K562 (cell line): Measurements from ENCODE around the gene ITGAD. TPM values are rescaled to one million over a fixed set of nuclear protein-coding genes. Genes with fewer than 3 reads are reported as not detected.

ENCODE experiments used
- ADNP ChIP-seq: fragments of 200-800 bp; sonication (Bioruptor generic); IDR thresholded peaks from 2 replicates; pipeline ENCODE4 v1.6.1; 2016; ENCODE audit warnings: missing genetic modification characterization, missing compliant biosample characterization
- CHAMP1 ChIP-seq: fragments of 450-650 bp; IDR thresholded peaks from 2 replicates; pipeline ENCODE4 v1.6.1; 2016; ENCODE audit warnings: mild to moderate bottlenecking
- ETS1 ChIP-seq: conservative IDR thresholded peaks from 2 replicates; pipeline ENCODE4 v1.6.1; 2011; ENCODE audit warnings: low read depth, mild to moderate bottlenecking, low read length; ENCODE audit not compliant: control insufficient read depth
- NRF1 ChIP-seq, 2 experiments: fragments of 450-650 bp; IDR thresholded peaks in 1 of 2; conservative IDR thresholded peaks in 1 of 2; 2 replicates each; pipeline ENCODE4 v1.6.1; 2014; ENCODE audit warnings: mild to moderate bottlenecking in 2 of 2
- REST ChIP-seq, 2 experiments: fragments of 450-650 bp; formaldehyde crosslinking in 1 of 2; IDR thresholded peaks; 2 replicates each; pipeline versions ENCODE4 v1.4.0 to v1.6.1; 2014 to 2020; ENCODE audit warnings: mild to moderate bottlenecking in 2 of 2, borderline replicate concordance in 1 of 2, low read depth in 1 of 2
- polyA plus RNA-seq, 8 experiments: library from polyadenylated mRNA; depleted of rRNA in 4 of 8; stranded (reverse) in 5 of 8; unstranded in 3 of 8; fragments of >200 nt; fragmentation: Nextera tagmentation in 2 of 8; fragmentation: Illumina TruSeq in 1 of 8; extraction: Ambion mirVana in 2 of 8; extraction: Trizol in 1 of 8; gene quantifications; 2 replicates each; pipeline versions ENCODE4 v1.2.1 to v1.2.3, GENCODE V29; 2011 to 2014; ENCODE audit warnings: inconsistent platforms in 1 of 8, missing spikeins in 1 of 8
- total RNA-seq, 7 experiments: library from RNA; depleted of rRNA in 6 of 7; stranded (reverse); fragments of >200 nt in 6 of 7; fragmentation: Illumina TruSeq in 2 of 7; extraction: Trizol in 2 of 7; gene quantifications; 2 replicates each; pipeline versions ENCODE4 v1.2.1 to v1.2.3, GENCODE V29; 2011 to 2021; ENCODE audit warnings: low replicate concordance in 1 of 7
- TF ChIP-seq, protein P1 (sequence below): sonication (generic); formaldehyde crosslinking; IDR thresholded peaks from 2 replicates; pipeline ENCODE4 v1.8.0; 2022; ENCODE audit warnings: missing genetic modification reagents, mild to moderate bottlenecking, moderate library complexity, borderline replicate concordance
- TF ChIP-seq, protein P2 (sequence below): fragments of 150-350 bp; IDR thresholded peaks from 2 replicates; pipeline ENCODE4 v1.6.1; 2014; ENCODE audit warnings: low read depth, mild to moderate bottlenecking, low read length, borderline replicate concordance

ITGAD gene
- total and polyA plus RNA-seq, 9 of the 15 experiments (the other 6 are each of a cell fraction or from before 2014, with no cell fraction given) = not detected

DNA sequence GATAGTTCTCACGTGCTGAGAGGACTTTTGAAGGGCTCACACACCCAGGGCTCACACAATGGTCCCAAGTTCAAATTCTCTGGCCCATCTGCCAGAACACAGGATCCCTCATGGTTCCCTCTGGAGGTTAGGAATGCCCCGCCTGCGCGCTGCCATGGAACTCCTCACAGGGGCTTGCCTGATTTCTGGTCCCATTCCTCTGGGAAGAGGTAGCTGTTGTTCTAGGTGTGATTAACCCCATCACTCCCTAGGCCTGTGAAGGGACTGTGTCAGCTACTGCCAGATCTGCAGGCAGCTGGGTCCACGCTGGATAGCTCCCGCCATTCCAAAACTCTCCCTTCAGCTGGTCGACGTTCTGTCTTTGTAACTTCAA lies 63.8 kb downstream of the ITGAD start (continued):
- no peak for TF ChIP-seq CHAMP1
- TF ChIP-seq, protein P1, sequence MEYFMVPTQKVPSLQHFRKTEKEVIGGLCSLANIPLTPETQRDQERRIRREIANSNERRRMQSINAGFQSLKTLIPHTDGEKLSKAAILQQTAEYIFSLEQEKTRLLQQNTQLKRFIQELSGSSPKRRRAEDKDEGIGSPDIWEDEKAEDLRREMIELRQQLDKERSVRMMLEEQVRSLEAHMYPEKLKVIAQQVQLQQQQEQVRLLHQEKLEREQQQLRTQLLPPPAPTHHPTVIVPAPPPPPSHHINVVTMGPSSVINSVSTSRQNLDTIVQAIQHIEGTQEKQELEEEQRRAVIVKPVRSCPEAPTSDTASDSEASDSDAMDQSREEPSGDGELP (CRISPR knock-in tag) = peak; percentile 45; the same call in 1 of the 2 replicates
- TF ChIP-seq, protein P2, sequence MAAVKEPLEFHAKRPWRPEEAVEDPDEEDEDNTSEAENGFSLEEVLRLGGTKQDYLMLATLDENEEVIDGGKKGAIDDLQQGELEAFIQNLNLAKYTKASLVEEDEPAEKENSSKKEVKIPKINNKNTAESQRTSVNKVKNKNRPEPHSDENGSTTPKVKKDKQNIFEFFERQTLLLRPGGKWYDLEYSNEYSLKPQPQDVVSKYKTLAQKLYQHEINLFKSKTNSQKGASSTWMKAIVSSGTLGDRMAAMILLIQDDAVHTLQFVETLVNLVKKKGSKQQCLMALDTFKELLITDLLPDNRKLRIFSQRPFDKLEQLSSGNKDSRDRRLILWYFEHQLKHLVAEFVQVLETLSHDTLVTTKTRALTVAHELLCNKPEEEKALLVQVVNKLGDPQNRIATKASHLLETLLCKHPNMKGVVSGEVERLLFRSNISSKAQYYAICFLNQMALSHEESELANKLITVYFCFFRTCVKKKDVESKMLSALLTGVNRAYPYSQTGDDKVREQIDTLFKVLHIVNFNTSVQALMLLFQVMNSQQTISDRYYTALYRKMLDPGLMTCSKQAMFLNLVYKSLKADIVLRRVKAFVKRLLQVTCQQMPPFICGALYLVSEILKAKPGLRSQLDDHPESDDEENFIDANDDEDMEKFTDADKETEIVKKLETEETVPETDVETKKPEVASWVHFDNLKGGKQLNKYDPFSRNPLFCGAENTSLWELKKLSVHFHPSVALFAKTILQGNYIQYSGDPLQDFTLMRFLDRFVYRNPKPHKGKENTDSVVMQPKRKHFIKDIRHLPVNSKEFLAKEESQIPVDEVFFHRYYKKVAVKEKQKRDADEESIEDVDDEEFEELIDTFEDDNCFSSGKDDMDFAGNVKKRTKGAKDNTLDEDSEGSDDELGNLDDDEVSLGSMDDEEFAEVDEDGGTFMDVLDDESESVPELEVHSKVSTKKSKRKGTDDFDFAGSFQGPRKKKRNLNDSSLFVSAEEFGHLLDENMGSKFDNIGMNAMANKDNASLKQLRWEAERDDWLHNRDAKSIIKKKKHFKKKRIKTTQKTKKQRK = no peak
- no peak for TF ChIP-seq NRF1 (conservative IDR thresholded peaks at IDR 0.05 in 1 of 2, IDR thresholded peaks at IDR 0.05 in 1 of 2)
- no peak for TF ChIP-seq ADNP
- TF ChIP-seq ETS1 = no peak
- peak; percentile 79 for TF ChIP-seq REST (IDR thresholded peaks at IDR 0.05; ENCODE audit: borderline replicate concordance)
- TF ChIP-seq REST (CRISPR knock-in tag; IDR thresholded peaks at IDR 0.05; ENCODE audit: low read depth) = no peak
